Astrocyte (in vitro differentiated cells and primary cell): Measurements from ENCODE around the gene IGFBP1. TPM values are rescaled to one million over a fixed set of nuclear protein-coding genes. Genes with fewer than 3 reads are reported as not detected.

ENCODE experiments used
- DNase-seq: peaks from one replicate; pipeline ENCODE4 v3.0.0-alpha.2; 2010; ENCODE audit warnings: low read depth
- FAIRE-seq: peaks from 2 replicates; lab custom pipeline; 2011; peaks lifted over from hg19 to GRCh38; lab: Jason Lieb, UNC
- H2AFZ ChIP-seq: 2 replicates; pipeline ENCODE4 v1.6.0; 2012; ENCODE audit warnings: low read depth, low read length, inconsistent platforms
- H3K27ac ChIP-seq: 2 replicates; pipeline ENCODE4 v1.5.1; 2011; ENCODE audit warnings: low read depth, low read length, inconsistent platforms
- H3K27me3 ChIP-seq: 2 replicates; pipeline ENCODE4 v1.6.0; 2011; ENCODE audit warnings: low read length, inconsistent platforms; ENCODE audit not compliant: insufficient read depth
- H3K36me3 ChIP-seq: 2 replicates; pipeline ENCODE4 v1.5.1; 2011; ENCODE audit warnings: low read length, inconsistent platforms; ENCODE audit not compliant: insufficient read depth
- H3K4me1 ChIP-seq: 2 replicates; pipeline ENCODE4 v1.5.1; 2011; ENCODE audit warnings: low read length, inconsistent platforms; ENCODE audit not compliant: insufficient read depth
- H3K4me2 ChIP-seq: 2 replicates; pipeline ENCODE4 v1.6.0; 2012; ENCODE audit warnings: low read length, inconsistent platforms
- H3K4me3 ChIP-seq: 2 replicates; pipeline ENCODE4 v1.5.1; 2011; ENCODE audit warnings: low read depth, mild to moderate bottlenecking, low read length, inconsistent platforms; ENCODE audit not compliant: insufficient read depth
- H3K79me2 ChIP-seq: 2 replicates; pipeline ENCODE4 v1.6.0; 2012; ENCODE audit warnings: mild to moderate bottlenecking, low read length, inconsistent platforms; ENCODE audit not compliant: insufficient read depth
- H3K9ac ChIP-seq: 2 replicates; pipeline ENCODE4 v1.6.0; 2012; ENCODE audit warnings: mild to moderate bottlenecking, low read length, inconsistent platforms
- H3K9me3 ChIP-seq: 2 replicates; pipeline ENCODE4 v1.5.1; 2012; ENCODE audit warnings: low read depth, mild to moderate bottlenecking, low read length, inconsistent platforms; ENCODE audit not compliant: insufficient read depth
- H4K20me1 ChIP-seq: 2 replicates; pipeline ENCODE4 v1.6.0; 2012; ENCODE audit warnings: low read length, inconsistent platforms; ENCODE audit not compliant: insufficient read depth
- H3K27ac Mint-ChIP-seq: one replicate; pipeline ENCODE4 v1.8.0; 2021; ENCODE audit warnings: mild to moderate bottlenecking, mixed read lengths; ENCODE audit not compliant: unreplicated experiment
- H3K27me3 Mint-ChIP-seq: one replicate; pipeline ENCODE4 v1.8.0; 2021; ENCODE audit warnings: low read depth, mixed read lengths; ENCODE audit not compliant: unreplicated experiment
- H3K36me3 Mint-ChIP-seq: one replicate; pipeline ENCODE4 v1.8.0; 2021; ENCODE audit warnings: low read depth, mixed read lengths; ENCODE audit not compliant: unreplicated experiment
- H3K4me1 Mint-ChIP-seq: one replicate; pipeline ENCODE4 v1.8.0; 2021; ENCODE audit warnings: low read depth, mixed read lengths; ENCODE audit not compliant: unreplicated experiment
- H3K4me3 Mint-ChIP-seq: one replicate; pipeline ENCODE4 v1.8.0; 2021; ENCODE audit warnings: mild to moderate bottlenecking, moderate library complexity, mixed read lengths; ENCODE audit not compliant: unreplicated experiment
- H3K9me3 Mint-ChIP-seq: one replicate; pipeline ENCODE4 v1.8.0; 2021; ENCODE audit warnings: mild to moderate bottlenecking, mixed read lengths; ENCODE audit not compliant: unreplicated experiment
- EZH2 ChIP-seq: IDR thresholded peaks from 2 replicates; pipeline ENCODE4 v1.6.1; 2012; ENCODE audit warnings: mild to moderate bottlenecking, low read length, inconsistent platforms; ENCODE audit not compliant: insufficient read depth
- total RNA-seq: library from RNA; stranded (reverse); gene quantifications from 2 replicates; pipeline ENCODE4 v1.2.1, GENCODE V29; 2021
- TF ChIP-seq, protein P1 (sequence below): IDR thresholded peaks from 2 replicates; pipeline ENCODE4 v1.5.1; 2011; ENCODE audit warnings: low read depth, mild to moderate bottlenecking, inconsistent platforms, low read length, moderate library complexity; ENCODE audit not compliant: insufficient read depth

Gene IGFBP1
- total RNA-seq, 1 donor from 2014 or later = not detected

GRCh38 chr7:45863715-45864114 is 24.6 kb upstream of the IGFBP1 start:
- Histone ChIP-seq H2AFZ (no peak overlapping the region), H3K4me1 (no peaks in the 10 kb centered on the region), H3K9ac (no peak overlapping the region), H3K4me2 (no peak overlapping the region), H3K9me3 (no peaks in the 10 kb centered on the region), H3K27me3 (peaks cover 6% of the 10 kb centered on the region), H3K4me3 (no peak overlapping the region), H3K79me2 (no peaks in the 10 kb centered on the region), H4K20me1 (no peaks in the 10 kb centered on the region), H3K36me3 (no peaks in the 10 kb centered on the region), H3K27ac (no peak overlapping the region)
- DNase-seq = no peak
- no peaks in the 10 kb centered on the region for H3K4me1 Mint-ChIP-seq
- H3K9me3 Mint-ChIP-seq = peaks cover 3% of the 10 kb centered on the region
- no peak overlapping the region for H3K4me3 Mint-ChIP-seq
- H3K36me3 Mint-ChIP-seq = no peaks in the 10 kb centered on the region
- no peak for TF ChIP-seq EZH2
- TF ChIP-seq, protein P1, sequence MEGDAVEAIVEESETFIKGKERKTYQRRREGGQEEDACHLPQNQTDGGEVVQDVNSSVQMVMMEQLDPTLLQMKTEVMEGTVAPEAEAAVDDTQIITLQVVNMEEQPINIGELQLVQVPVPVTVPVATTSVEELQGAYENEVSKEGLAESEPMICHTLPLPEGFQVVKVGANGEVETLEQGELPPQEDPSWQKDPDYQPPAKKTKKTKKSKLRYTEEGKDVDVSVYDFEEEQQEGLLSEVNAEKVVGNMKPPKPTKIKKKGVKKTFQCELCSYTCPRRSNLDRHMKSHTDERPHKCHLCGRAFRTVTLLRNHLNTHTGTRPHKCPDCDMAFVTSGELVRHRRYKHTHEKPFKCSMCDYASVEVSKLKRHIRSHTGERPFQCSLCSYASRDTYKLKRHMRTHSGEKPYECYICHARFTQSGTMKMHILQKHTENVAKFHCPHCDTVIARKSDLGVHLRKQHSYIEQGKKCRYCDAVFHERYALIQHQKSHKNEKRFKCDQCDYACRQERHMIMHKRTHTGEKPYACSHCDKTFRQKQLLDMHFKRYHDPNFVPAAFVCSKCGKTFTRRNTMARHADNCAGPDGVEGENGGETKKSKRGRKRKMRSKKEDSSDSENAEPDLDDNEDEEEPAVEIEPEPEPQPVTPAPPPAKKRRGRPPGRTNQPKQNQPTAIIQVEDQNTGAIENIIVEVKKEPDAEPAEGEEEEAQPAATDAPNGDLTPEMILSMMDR = no peak
- no peak for FAIRE-seq
- H3K27ac Mint-ChIP-seq = no peak overlapping the region
- H3K27me3 Mint-ChIP-seq = peaks cover 29% of the 10 kb centered on the region

DNA sequence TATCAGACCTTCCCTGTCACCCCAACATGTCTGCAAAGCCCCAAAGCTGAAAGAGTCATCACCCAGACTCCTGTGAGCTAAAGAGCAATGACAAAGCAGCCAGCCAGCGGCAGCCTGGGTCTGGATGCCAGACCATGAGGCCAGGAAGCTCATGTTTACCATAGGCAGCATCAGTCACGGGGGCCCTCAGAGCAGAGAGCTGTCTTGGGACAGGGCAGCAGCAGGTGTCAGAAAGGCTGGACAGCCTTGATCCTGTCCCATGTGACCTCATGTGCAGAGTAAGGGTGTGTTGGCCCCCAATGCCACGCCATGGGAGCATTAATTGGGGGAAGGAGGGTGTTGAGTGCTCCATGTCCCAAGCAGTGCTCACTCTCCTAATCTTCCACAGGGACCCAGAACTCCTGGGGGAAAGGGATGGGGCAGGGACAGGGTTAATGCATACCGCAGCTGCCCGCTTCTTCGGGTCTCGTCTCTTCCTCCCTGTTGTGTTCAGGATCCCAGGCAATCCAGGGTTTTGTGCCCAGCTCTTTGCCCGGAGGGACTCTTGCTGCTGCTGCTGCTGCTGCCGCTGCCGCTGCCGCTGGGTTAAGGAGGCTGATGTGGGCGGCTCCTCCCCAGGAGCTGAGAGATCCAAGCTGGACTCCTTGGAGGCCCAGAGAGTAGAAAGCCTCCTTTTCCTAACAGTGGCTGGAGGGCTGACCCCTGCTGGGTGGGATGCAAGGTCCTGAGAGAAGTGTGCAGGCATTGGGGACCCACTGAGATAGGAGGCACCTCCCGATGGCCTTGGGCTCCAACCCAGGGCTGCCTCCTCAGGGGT is 22.5 kb upstream of the IGFBP1 start:
- no peaks in the 10 kb centered on the region for H3K36me3 Mint-ChIP-seq
- no peaks in the 10 kb centered on the region for H4K20me1 ChIP-seq
- H3K4me2 ChIP-seq = no peak overlapping the region
- no peak overlapping the region for H3K4me3 ChIP-seq
- no peak overlapping the region for H3K27ac ChIP-seq
- no peak overlapping the region for H3K27ac Mint-ChIP-seq
- no peak overlapping the region for H2AFZ ChIP-seq
- no peak for TF ChIP-seq EZH2
- TF ChIP-seq, protein P1 = no peak
- peaks cover 4% of the 10 kb centered on the region for H3K9me3 Mint-ChIP-seq
- H3K4me1 ChIP-seq = no peaks in the 10 kb centered on the region
- no peak overlapping the region for H3K4me3 Mint-ChIP-seq
- H3K79me2 ChIP-seq = no peaks in the 10 kb centered on the region
- DNase-seq (no peak), FAIRE-seq (no peak)
- peaks cover 5% of the 10 kb centered on the region for H3K27me3 ChIP-seq
- no peaks in the 10 kb centered on the region for H3K4me1 Mint-ChIP-seq
- H3K9ac ChIP-seq = no peak overlapping the region
- H3K9me3 ChIP-seq = no peaks in the 10 kb centered on the region
- H3K27me3 Mint-ChIP-seq = peaks cover 21% of the 10 kb centered on the region
- no peaks in the 10 kb centered on the region for H3K36me3 ChIP-seq

- Histone ChIP-seq H3K27ac (no peak overlapping the region), H3K4me3 (no peak overlapping the region), H3K9ac (no peak overlapping the region), H3K4me2 (no peak overlapping the region), H3K79me2 (no peaks in the 10 kb centered on the region), H3K36me3 (no peaks in the 10 kb centered on the region), H3K9me3 (no peaks in the 10 kb centered on the region), H2AFZ (no peak overlapping the region), H4K20me1 (no peaks in the 10 kb centered on the region), H3K4me1 (no peaks in the 10 kb centered on the region), H3K27me3 (no peaks in the 10 kb centered on the region)
- DNase-seq = no peak
- Mint-ChIP-seq H3K4me3 (no peak overlapping the region), H3K9me3 (peaks cover 4% of the 10 kb centered on the region), H3K27ac (no peak overlapping the region), H3K4me1 (no peaks in the 10 kb centered on the region), H3K36me3 (no peaks in the 10 kb centered on the region), H3K27me3 (peaks cover 19% of the 10 kb centered on the region)
- no peak for TF ChIP-seq EZH2
- TF ChIP-seq, protein P1 = no peak
- FAIRE-seq = no peak
Measured at GRCh38 chr7:45867471-45867870, 20.8 kb upstream of the IGFBP1 start.
